Measurements from ENCODE around the gene KCNMA1. TPM values are rescaled to one million over a fixed set of nuclear protein-coding genes. Genes with fewer than 3 reads are reported as not detected.

KCNMA1 gene
- total RNA-seq, 2 experiments from 2014 or later, result 0.55 to 1.5 TPM

GRCh38 chr10:77636282-77636966 lies 1.2 kb downstream of the KCNMA1 start:
- CTCF ChIA-PET, result no interaction called here
- Mint-ChIP-seq H3K36me3 (no peaks in the 10 kb centered on the region), H3K27ac (no peak overlapping the region), H3K27me3 (peaks cover 69% of the 10 kb centered on the region), H3K4me3 (no peak overlapping the region), H3K9me3 (ENCODE audit: low read depth) (no peaks in the 10 kb centered on the region), H3K4me1 (peaks cover 2% of the 10 kb centered on the region)
- DNase-seq (no peak), ATAC-seq (no peak)

- H3K4me3 Mint-ChIP-seq, result no peak overlapping the region
- peaks cover 61% of the 10 kb centered on the region for H3K27me3 Mint-ChIP-seq
- DNase-seq (no peak), ATAC-seq (no peak)
- H3K36me3 Mint-ChIP-seq, result no peaks in the 10 kb centered on the region
- H3K9me3 Mint-ChIP-seq (ENCODE audit: low read depth), result no peaks in the 10 kb centered on the region
- no peak overlapping the region for H3K27ac Mint-ChIP-seq
- CTCF ChIA-PET, result interaction anchor here (2.0 kb wide), 1 partner anchor 461 kb away, joined by 7 read pairs; no protein-coding TSS in a partner anchor
- H3K4me1 Mint-ChIP-seq, result peaks cover 2% of the 10 kb centered on the region
Measured at GRCh38 chr10:77635402-77636227, 2.0 kb downstream of the KCNMA1 start.

- DNase-seq (no peak), ATAC-seq (no peak)
- H3K9me3 Mint-ChIP-seq (ENCODE audit: low read depth), result no peaks in the 10 kb centered on the region
- H3K27ac Mint-ChIP-seq, result no peak overlapping the region
- peaks cover 54% of the 10 kb centered on the region for H3K27me3 Mint-ChIP-seq
- H3K36me3 Mint-ChIP-seq, result no peaks in the 10 kb centered on the region
- H3K4me3 Mint-ChIP-seq, result no peak overlapping the region
- peaks cover 2% of the 10 kb centered on the region for H3K4me1 Mint-ChIP-seq
- CTCF ChIA-PET, result interaction anchor here (2.0 kb wide), 1 partner anchor 461 kb away, joined by 7 read pairs; no protein-coding TSS in a partner anchor
Measured at GRCh38 chr10:77634939-77635338, 2.7 kb downstream of the KCNMA1 start.

GRCh38 chr10:77633376-77633775 lies 4.2 kb downstream of the KCNMA1 start:
- no peak for DNase-seq
- H3K4me1 Mint-ChIP-seq, result peaks cover 2% of the 10 kb centered on the region
- no peaks in the 10 kb centered on the region for H3K36me3 Mint-ChIP-seq
- no peak for ATAC-seq
- H3K27me3 Mint-ChIP-seq, result peaks cover 46% of the 10 kb centered on the region
- no peaks in the 10 kb centered on the region for H3K9me3 Mint-ChIP-seq (ENCODE audit: low read depth)
- CTCF ChIA-PET, result interaction anchor here (0.6 to 1.1 kb wide), 2 partner anchors 12 to 184 kb away, joined by 3 read pairs; no protein-coding TSS in a partner anchor
- H3K4me3 Mint-ChIP-seq, result no peak overlapping the region
- no peak overlapping the region for H3K27ac Mint-ChIP-seq

- no peak overlapping the region for H3K27ac Mint-ChIP-seq
- no peak for DNase-seq
- CTCF ChIA-PET, result no interaction called here
- peaks cover 32% of the 10 kb centered on the region for H3K27me3 Mint-ChIP-seq
- H3K4me1 Mint-ChIP-seq, result no peaks in the 10 kb centered on the region
- ATAC-seq, result no peak
- H3K36me3 Mint-ChIP-seq, result no peaks in the 10 kb centered on the region
- no peak overlapping the region for H3K4me3 Mint-ChIP-seq
- H3K9me3 Mint-ChIP-seq (ENCODE audit: low read depth), result no peaks in the 10 kb centered on the region
Measured at GRCh38 chr10:77631241-77631640, 6.4 kb downstream of the KCNMA1 start.

- CTCF ChIA-PET, result no interaction called here
- Mint-ChIP-seq H3K27me3 (peaks cover 24% of the 10 kb centered on the region), H3K4me1 (no peaks in the 10 kb centered on the region), H3K27ac (no peak overlapping the region), H3K9me3 (ENCODE audit: low read depth) (no peaks in the 10 kb centered on the region), H3K4me3 (no peak overlapping the region), H3K36me3 (no peaks in the 10 kb centered on the region)
- ATAC-seq (no peak), DNase-seq (no peak)
Measured at GRCh38 chr10:77630507-77630848, 7.1 kb downstream of the KCNMA1 start.

- Mint-ChIP-seq H3K27ac (no peak overlapping the region), H3K4me3 (no peak overlapping the region), H3K36me3 (no peaks in the 10 kb centered on the region), H3K4me1 (no peaks in the 10 kb centered on the region), H3K27me3 (peaks cover 19% of the 10 kb centered on the region), H3K9me3 (ENCODE audit: low read depth) (no peaks in the 10 kb centered on the region)
- CTCF ChIA-PET, result no interaction called here
- DNase-seq, result no peak
- no peak for ATAC-seq
Measured at GRCh38 chr10:77629775-77630506, 7.7 kb downstream of the KCNMA1 start.

- DNase-seq, result no peak
- ATAC-seq, result no peak
- no peaks in the 10 kb centered on the region for H3K4me1 Mint-ChIP-seq
- H3K27me3 Mint-ChIP-seq, result peaks cover 12% of the 10 kb centered on the region
- CTCF ChIA-PET, result no interaction called here
- H3K4me3 Mint-ChIP-seq, result no peak overlapping the region
- no peaks in the 10 kb centered on the region for H3K9me3 Mint-ChIP-seq (ENCODE audit: low read depth)
- no peaks in the 10 kb centered on the region for H3K36me3 Mint-ChIP-seq
- no peak overlapping the region for H3K27ac Mint-ChIP-seq
Measured at GRCh38 chr10:77628906-77629730, 8.5 kb downstream of the KCNMA1 start.

GRCh38 chr10:77626266-77626935 lies 11.2 kb downstream of the KCNMA1 start:
- H3K9me3 Mint-ChIP-seq (ENCODE audit: low read depth), result no peaks in the 10 kb centered on the region
- ATAC-seq, result no peak
- no peak overlapping the region for H3K4me3 Mint-ChIP-seq
- no peaks in the 10 kb centered on the region for H3K36me3 Mint-ChIP-seq
- no peak overlapping the region for H3K27ac Mint-ChIP-seq
- peaks cover 6% of the 10 kb centered on the region for H3K4me1 Mint-ChIP-seq
- CTCF ChIA-PET, result no interaction called here
- no peak for DNase-seq
- peaks cover 9% of the 10 kb centered on the region for H3K27me3 Mint-ChIP-seq

GRCh38 chr10:77625379-77625778 lies 12.2 kb downstream of the KCNMA1 start:
- CTCF ChIA-PET, result no interaction called here
- no peak overlapping the region for H3K27ac Mint-ChIP-seq
- no peak overlapping the region for H3K4me3 Mint-ChIP-seq
- no peaks in the 10 kb centered on the region for H3K36me3 Mint-ChIP-seq
- H3K9me3 Mint-ChIP-seq (ENCODE audit: low read depth), result no peaks in the 10 kb centered on the region
- no peak for DNase-seq
- H3K4me1 Mint-ChIP-seq, result peaks cover 6% of the 10 kb centered on the region
- peaks cover 9% of the 10 kb centered on the region for H3K27me3 Mint-ChIP-seq
- no peak for ATAC-seq

- no peaks in the 10 kb centered on the region for H3K9me3 Mint-ChIP-seq (ENCODE audit: low read depth)
- DNase-seq (no peak), ATAC-seq (no peak)
- H3K4me3 Mint-ChIP-seq, result no peak overlapping the region
- H3K27ac Mint-ChIP-seq, result no peak overlapping the region
- CTCF ChIA-PET, result no interaction called here
- H3K4me1 Mint-ChIP-seq, result peaks cover 6% of the 10 kb centered on the region
- H3K36me3 Mint-ChIP-seq, result no peaks in the 10 kb centered on the region
- H3K27me3 Mint-ChIP-seq, result peaks cover 4% of the 10 kb centered on the region
Measured at GRCh38 chr10:77622889-77623291, 14.7 kb downstream of the KCNMA1 start.

GRCh38 chr10:77620731-77621130 lies 16.9 kb downstream of the KCNMA1 start:
- H3K9me3 Mint-ChIP-seq (ENCODE audit: low read depth), result no peaks in the 10 kb centered on the region
- peaks cover 6% of the 10 kb centered on the region for H3K4me1 Mint-ChIP-seq
- ATAC-seq, result no peak
- H3K4me3 Mint-ChIP-seq, result no peak overlapping the region
- DNase-seq, result no peak
- H3K36me3 Mint-ChIP-seq, result no peaks in the 10 kb centered on the region
- CTCF ChIA-PET, result no interaction called here
- H3K27ac Mint-ChIP-seq, result no peak overlapping the region
- peaks cover 4% of the 10 kb centered on the region for H3K27me3 Mint-ChIP-seq
